Neutrophil (primary cell): Measurements from ENCODE around the gene TMEM121.
A peak's percentile ranks its signal among the peaks of the same experiment; 100 is the strongest.
"Not testable (repeated sequence)": the region's sequence is repeated elsewhere in the genome, so short reads cannot be mapped to it uniquely, and the experiment has no call there.

Source experiments
- H3K27ac ChIP-seq: fragments of 200-600 bp; sonication (generic); 2 replicates; pipeline ENCODE4 v1.5.1; 2016; ENCODE audit warnings: mild to moderate bottlenecking, moderate library complexity
- H3K27me3 ChIP-seq: fragments of 200-600 bp; sonication (generic); 2 replicates; pipeline ENCODE4 v1.6.0; 2016; ENCODE audit warnings: mild to moderate bottlenecking
- H3K36me3 ChIP-seq: fragments of 200-600 bp; sonication (generic); 2 replicates; pipeline ENCODE4 v1.5.1; 2017
- H3K4me1 ChIP-seq, 2 experiments: fragments of 200-600 bp in 1 of 2; sonication (generic) in 1 of 2; 1 replicate in 1 of 2; 2 replicates in 1 of 2; pipeline versions ENCODE4 v1.5.1 to v1.6.1; 2013 to 2016; ENCODE audit warnings: low read depth in 1 of 2, low read length in 1 of 2, mild to moderate bottlenecking in 1 of 2, moderate library complexity in 1 of 2; ENCODE audit not compliant: control insufficient read depth in 1 of 2, insufficient read depth in 1 of 2
- H3K4me3 ChIP-seq, 2 experiments: fragments of 200-600 bp in 1 of 2; sonication (generic) in 1 of 2; 1 replicate in 1 of 2; 2 replicates in 1 of 2; pipeline ENCODE4 v1.5.1; 2013 to 2016; ENCODE audit warnings: low read depth in 1 of 2, low read length in 1 of 2, mild to moderate bottlenecking in 1 of 2, moderate library complexity in 1 of 2
- H3K9me3 ChIP-seq: fragments of 200-600 bp; sonication (generic); 2 replicates; pipeline ENCODE4 v1.5.1; 2016
- CTCF ChIP-seq: fragments of 200-600 bp; sonication (generic); IDR thresholded peaks from 2 replicates; pipeline ENCODE4 v1.5.1; 2016; ENCODE audit warnings: antibody characterized with exemption

The TMEM121 gene

DNA sequence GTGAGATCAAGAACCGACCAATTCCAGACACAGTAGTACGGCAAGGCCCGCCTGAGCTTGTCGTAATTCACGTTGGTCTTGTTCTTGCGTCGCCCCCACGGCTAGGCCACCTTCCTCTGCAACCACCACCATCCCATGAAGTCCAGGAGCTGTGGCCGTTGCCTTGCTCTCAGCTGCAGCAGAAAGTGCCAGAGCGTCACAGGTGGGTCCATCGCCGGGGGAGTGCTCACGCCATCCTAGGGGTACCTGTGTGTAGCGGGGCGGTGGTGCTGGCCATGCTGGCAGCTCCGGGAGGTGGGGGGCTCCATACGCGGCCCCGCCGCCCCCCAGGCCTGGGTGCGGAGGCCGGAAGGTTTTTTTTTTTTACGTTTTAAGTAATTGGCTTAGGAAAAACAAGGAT lies 23.1 kb downstream of the TMEM121 start:
- H3K27ac ChIP-seq = no peak overlapping the region
- H3K27me3 ChIP-seq = no peaks in the 10 kb centered on the region
- no peaks in the 10 kb centered on the region for H3K36me3 ChIP-seq
- no peak for TF ChIP-seq CTCF
- H3K4me1 ChIP-seq = no peaks in the 10 kb centered on the region
- H3K4me3 ChIP-seq = no peak overlapping the region
- no peaks in the 10 kb centered on the region for H3K9me3 ChIP-seq

DNA sequence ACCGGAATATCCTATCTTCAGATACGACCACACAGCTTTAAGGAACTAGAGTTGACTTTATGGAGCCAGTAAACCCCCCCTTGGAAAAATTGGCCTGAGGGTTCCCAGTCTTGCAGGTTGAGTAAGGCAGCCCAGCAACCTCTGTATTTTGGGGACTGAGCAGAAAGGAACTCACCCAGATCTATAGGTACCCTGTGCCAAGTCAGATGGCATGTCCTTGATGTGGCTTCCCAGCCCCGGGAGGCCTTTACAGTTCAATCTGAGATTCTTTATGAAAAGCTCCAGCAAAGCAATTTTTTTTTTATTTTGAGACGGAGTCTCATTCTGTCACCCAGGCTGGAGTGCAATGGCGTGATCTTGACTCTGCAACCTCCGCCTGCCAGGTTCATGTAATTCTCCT lies 27.6 kb downstream of the TMEM121 start:
- TF ChIP-seq CTCF = no peak
- Histone ChIP-seq H3K27ac (no peak overlapping the region), H3K36me3 (no peaks in the 10 kb centered on the region), H3K4me1 (no peaks in the 10 kb centered on the region), H3K27me3 (peaks cover 6% of the 10 kb centered on the region), H3K4me3 (no peak overlapping the region), H3K9me3 (no peaks in the 10 kb centered on the region)

GRCh38 chr14:105554523-105554922 lies 28.1 kb downstream of the TMEM121 start:
- Histone ChIP-seq H3K4me1 (no peaks in the 10 kb centered on the region), H3K36me3 (no peaks in the 10 kb centered on the region), H3K9me3 (no peaks in the 10 kb centered on the region), H3K27me3 (peaks cover 9% of the 10 kb centered on the region), H3K27ac (no peak overlapping the region), H3K4me3 (no peak overlapping the region)
- TF ChIP-seq CTCF = no peak

GRCh38 chr14:105557671-105558070 lies 31.3 kb downstream of the TMEM121 start:
- not testable (repeated sequence) for H3K36me3 ChIP-seq, H3K4me3 ChIP-seq, H3K4me1 ChIP-seq, H3K9me3 ChIP-seq, H3K27me3 ChIP-seq, H3K27ac ChIP-seq

GRCh38 chr14:105558449-105559154 lies 32.2 kb downstream of the TMEM121 start:
- not testable (repeated sequence) for H3K36me3 ChIP-seq, H3K9me3 ChIP-seq, H3K4me1 ChIP-seq, H3K27ac ChIP-seq, H3K4me3 ChIP-seq, H3K27me3 ChIP-seq
- peak; percentile 39 for TF ChIP-seq CTCF

GRCh38 chr14:105559384-105560047 lies 33.1 kb downstream of the TMEM121 start:
- not testable (repeated sequence) for H3K9me3 ChIP-seq, H3K27me3 ChIP-seq, H3K27ac ChIP-seq, H3K4me3 ChIP-seq, H3K36me3 ChIP-seq, H3K4me1 ChIP-seq

- H3K36me3 ChIP-seq, H3K4me1 ChIP-seq: not testable (repeated sequence)
Measured at GRCh38 chr14:105560048-105560669, 33.8 kb downstream of the TMEM121 start.

DNA sequence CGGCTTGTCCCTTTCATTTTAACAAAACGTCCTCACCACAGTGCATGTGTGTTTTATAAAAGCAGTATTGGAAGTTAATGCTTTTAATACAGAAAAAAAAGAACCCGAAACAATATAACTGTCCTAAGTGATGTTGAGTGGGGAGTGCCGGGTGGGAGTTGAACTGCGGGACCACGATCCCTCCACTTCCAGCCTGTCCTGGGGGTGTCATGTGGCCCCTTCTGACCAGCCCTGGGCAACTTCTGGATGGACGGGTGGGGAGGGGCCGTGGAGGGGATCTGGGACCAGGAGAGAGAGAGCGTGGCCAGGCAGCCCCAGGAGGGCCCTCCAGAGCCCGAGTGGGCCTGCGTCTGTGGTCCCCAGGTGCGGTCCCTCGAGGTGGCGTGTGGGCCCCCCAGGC lies 35.0 kb downstream of the TMEM121 start:
- H3K36me3 ChIP-seq, H3K27ac ChIP-seq, H3K4me1 ChIP-seq, H3K9me3 ChIP-seq, H3K27me3 ChIP-seq, H3K4me3 ChIP-seq: not testable (repeated sequence)

More at GRCh38 chr14:105560048-105560669, 33.8 kb downstream of the TMEM121 start:
- H3K27me3 ChIP-seq, H3K27ac ChIP-seq, H3K4me3 ChIP-seq, H3K9me3 ChIP-seq: not testable (repeated sequence)
